Activated B cell treated with CpG ODN at 0.5 μM for 24 hours (primary cell): ENCODE data around the gene LENG9. TPM values are rescaled to one million over a fixed set of nuclear protein-coding genes. Genes with fewer than 3 reads are reported as not detected.

Source experiments
- ATAC-seq: fragments of 200-7000 bp; cut with Tn5 transposase; one replicate; pipeline ENCODE4 v1.10.0; 2021; ENCODE audit warnings: low read depth, mild to moderate bottlenecking, moderate library complexity
- CTCF ChIA-PET: fragments of 350-600 bp; sonication (Branson Sonifier 250); formaldehyde crosslinking; loops from one replicate; lab custom pipeline; 2021; ENCODE audit warnings: antibody characterized with exemption; lab: Charles Lee
- POLR2A ChIA-PET: fragments of 350-600 bp; sonication (Branson Sonifier 250); formaldehyde crosslinking; loops from one replicate; lab custom pipeline; 2021; ENCODE audit warnings: antibody characterized with exemption; lab: Charles Lee
- DNase-seq: peaks from one replicate; pipeline ENCODE4 v3.0.0; 2022
- H3K27ac Mint-ChIP-seq: one replicate; pipeline ENCODE4 v1.8.0; 2020; ENCODE audit warnings: mixed read lengths
- H3K27me3 Mint-ChIP-seq: one replicate; pipeline ENCODE4 v1.8.0; 2021; ENCODE audit warnings: mixed read lengths
- H3K36me3 Mint-ChIP-seq: one replicate; pipeline ENCODE4 v1.8.0; 2021; ENCODE audit warnings: low read depth, mixed read lengths
- H3K4me1 Mint-ChIP-seq: one replicate; pipeline ENCODE4 v1.8.0; 2021; ENCODE audit warnings: mixed read lengths
- H3K4me3 Mint-ChIP-seq: one replicate; pipeline ENCODE4 v1.8.0; 2020; ENCODE audit warnings: mild to moderate bottlenecking, mixed read lengths
- H3K9me3 Mint-ChIP-seq: one replicate; pipeline ENCODE4 v1.8.0; 2020; ENCODE audit warnings: mixed read lengths
- intact Hi-C: fragments of 100-400 bp; cut with micrococcal nuclease; formaldehyde crosslinking; loops from one replicate; pipeline ENCODE4 v1.15.1; 2024
- total RNA-seq: library from RNA; stranded (reverse); gene quantifications from 2 replicates; pipeline ENCODE4 v1.2.3, GENCODE V29; 2022
- TF ChIP-seq, protein P1 (sequence below): fragments of 200-600 bp; IDR thresholded peaks from one replicate; pipeline ENCODE4 v1.8.0; 2022; ENCODE audit warnings: antibody characterized with exemption, mild to moderate bottlenecking

LENG9 gene
- total RNA-seq, 1 donor from 2014 or later, result 8.5 TPM

DNA sequence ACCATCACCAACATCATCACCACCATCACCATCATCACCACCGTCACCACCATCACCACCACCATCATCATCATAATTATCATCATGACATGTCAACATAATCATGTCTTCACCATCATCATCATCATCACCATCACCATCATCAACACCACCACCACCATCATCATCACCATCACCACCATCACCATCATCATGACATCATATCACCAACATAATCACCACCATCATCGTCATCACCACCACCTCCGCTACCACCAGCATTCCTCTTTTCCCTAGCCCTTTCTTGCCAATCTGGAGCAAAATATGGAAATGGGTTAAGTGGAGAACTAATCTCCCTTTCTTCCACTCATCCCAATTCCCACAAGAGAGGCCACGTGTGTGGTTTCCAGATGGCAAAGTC, 49.4 kb downstream of the LENG9 start:
- H3K27ac Mint-ChIP-seq, result no peak overlapping the region
- DNase-seq, result no peak
- peaks cover 2% of the 10 kb centered on the region for H3K9me3 Mint-ChIP-seq
- TF ChIP-seq, protein P1, sequence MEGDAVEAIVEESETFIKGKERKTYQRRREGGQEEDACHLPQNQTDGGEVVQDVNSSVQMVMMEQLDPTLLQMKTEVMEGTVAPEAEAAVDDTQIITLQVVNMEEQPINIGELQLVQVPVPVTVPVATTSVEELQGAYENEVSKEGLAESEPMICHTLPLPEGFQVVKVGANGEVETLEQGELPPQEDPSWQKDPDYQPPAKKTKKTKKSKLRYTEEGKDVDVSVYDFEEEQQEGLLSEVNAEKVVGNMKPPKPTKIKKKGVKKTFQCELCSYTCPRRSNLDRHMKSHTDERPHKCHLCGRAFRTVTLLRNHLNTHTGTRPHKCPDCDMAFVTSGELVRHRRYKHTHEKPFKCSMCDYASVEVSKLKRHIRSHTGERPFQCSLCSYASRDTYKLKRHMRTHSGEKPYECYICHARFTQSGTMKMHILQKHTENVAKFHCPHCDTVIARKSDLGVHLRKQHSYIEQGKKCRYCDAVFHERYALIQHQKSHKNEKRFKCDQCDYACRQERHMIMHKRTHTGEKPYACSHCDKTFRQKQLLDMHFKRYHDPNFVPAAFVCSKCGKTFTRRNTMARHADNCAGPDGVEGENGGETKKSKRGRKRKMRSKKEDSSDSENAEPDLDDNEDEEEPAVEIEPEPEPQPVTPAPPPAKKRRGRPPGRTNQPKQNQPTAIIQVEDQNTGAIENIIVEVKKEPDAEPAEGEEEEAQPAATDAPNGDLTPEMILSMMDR, result no peak
- ATAC-seq, result no peak
- no peak overlapping the region for H3K4me3 Mint-ChIP-seq
- H3K27me3 Mint-ChIP-seq, result peaks cover 46% of the 10 kb centered on the region
- ChIA-PET POLR2A (no interaction called here), CTCF (no interaction called here)
- no peaks in the 10 kb centered on the region for H3K36me3 Mint-ChIP-seq
- H3K4me1 Mint-ChIP-seq, result peaks cover 11% of the 10 kb centered on the region
- intact Hi-C loops, result no loop called here

DNA sequence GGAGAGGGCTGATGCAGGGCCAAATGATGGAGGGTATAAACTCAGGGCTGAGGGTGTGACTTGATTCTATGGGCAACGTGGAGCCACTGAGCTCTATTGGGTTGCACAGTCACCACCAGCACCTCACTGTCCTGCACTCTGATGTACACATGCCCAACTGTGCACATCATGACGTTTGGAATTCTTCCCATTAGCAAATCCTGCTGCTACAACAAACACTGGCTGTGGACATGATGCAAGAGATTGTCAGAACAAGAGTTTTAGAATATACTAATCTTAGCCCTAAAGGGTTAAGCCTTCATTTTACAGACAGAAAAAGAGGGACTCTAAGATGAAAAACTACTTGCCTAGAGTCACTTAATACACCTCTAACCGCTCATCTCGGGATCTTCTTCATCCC, 50.7 kb downstream of the LENG9 start:
- no peak for ATAC-seq
- H3K4me3 Mint-ChIP-seq, result no peak overlapping the region
- TF ChIP-seq, protein P1, result no peak
- no peak overlapping the region for H3K27ac Mint-ChIP-seq
- H3K36me3 Mint-ChIP-seq, result no peaks in the 10 kb centered on the region
- H3K27me3 Mint-ChIP-seq, result peaks cover 41% of the 10 kb centered on the region
- no peak for DNase-seq
- H3K4me1 Mint-ChIP-seq, result peaks cover 7% of the 10 kb centered on the region
- ChIA-PET CTCF (no interaction called here), POLR2A (no interaction called here)
- intact Hi-C loops, result no loop called here
- peaks cover 2% of the 10 kb centered on the region for H3K9me3 Mint-ChIP-seq

Other genes with a start within 250 kb of the LENG9 start
- gene LILRB3, start 240.8 kb downstream of the LENG9 start, total RNA-seq, result 0.37 and 1.1 TPM in 2 replicates
- gene LILRA6, start 221.0 kb downstream of the LENG9 start, total RNA-seq, result not detected in 2 replicates
- 0.24 and 0.38 TPM in 2 replicates for gene LILRB5, start 206.5 kb downstream of the LENG9 start, total RNA-seq
- 7.6 and 7.9 TPM in 2 replicates for gene LILRB2, start 182.7 kb downstream of the LENG9 start, total RNA-seq
- gene LILRA5, start 150.6 kb downstream of the LENG9 start, total RNA-seq, result 1.3 and 1.9 TPM in 2 replicates
- 26.3 and 26.6 TPM in 2 replicates for gene LILRA4, start 124.6 kb downstream of the LENG9 start, total RNA-seq
- 30.5 and 31.0 TPM in 2 replicates for gene LAIR1, start 98.8 kb downstream of the LENG9 start, total RNA-seq
- not detected in 2 replicates for gene TTYH1, start 48.3 kb downstream of the LENG9 start, total RNA-seq
- gene LENG8, start 14.6 kb downstream of the LENG9 start, total RNA-seq, result 296 and 363 TPM in 2 replicates
- gene CDC42EP5, start 9.5 kb upstream of the LENG9 start, total RNA-seq, result not detected in 2 replicates
- not detected in 2 replicates for gene LAIR2, start 39.1 kb upstream of the LENG9 start, total RNA-seq
- 0.22 TPM in 1 of 2 replicates, not detected in the other for gene LILRA2, start 110.0 kb upstream of the LENG9 start, total RNA-seq
- 0.11 and 0.15 TPM in 2 replicates for gene LILRA1, start 129.9 kb upstream of the LENG9 start, total RNA-seq
- gene LILRB1, start 166.7 kb upstream of the LENG9 start, total RNA-seq, result 142 and 171 TPM in 2 replicates
- 0.76 and 1.4 TPM in 2 replicates for gene LILRB4, start 199.2 kb upstream of the LENG9 start, total RNA-seq